Activated naive CD4-positive, alpha-beta T cell treated with anti-CD3 and anti-CD28 coated beads, Interleukin-2, amount 50 U/mL, for 24 hours (primary cell): ENCODE results near the gene PRMT5.
A peak's percentile ranks its signal among the peaks of the same experiment; 100 is the strongest.
"Not testable (repeated sequence)": the region's sequence is repeated elsewhere in the genome, so short reads cannot be mapped to it uniquely, and the experiment has no call there.

ENCODE experiments used
- H3K27ac Mint-ChIP-seq: one replicate; pipeline ENCODE4 v1.8.0; 2021; ENCODE audit warnings: mild to moderate bottlenecking, mixed read lengths
- H3K27me3 Mint-ChIP-seq: one replicate; pipeline ENCODE4 v1.8.0; 2021; ENCODE audit warnings: mixed read lengths
- H3K36me3 Mint-ChIP-seq: one replicate; pipeline ENCODE4 v1.8.0; 2021; ENCODE audit warnings: mixed read lengths
- H3K4me1 Mint-ChIP-seq: one replicate; pipeline ENCODE4 v1.8.0; 2021; ENCODE audit warnings: mixed read lengths
- H3K4me3 Mint-ChIP-seq: one replicate; pipeline ENCODE4 v1.8.0; 2021; ENCODE audit warnings: mild to moderate bottlenecking, mixed read lengths
- H3K9me3 Mint-ChIP-seq: one replicate; pipeline ENCODE4 v1.8.0; 2021; ENCODE audit warnings: mixed read lengths

The PRMT5 gene

GRCh38 chr14:22918804-22919600 lies 10.2 kb downstream of the PRMT5 start, which contains the start of gene RBM23:
Gene RBM23 (minus strand): TSS chr14:22919149.
- H3K27ac Mint-ChIP-seq = peak within 1 kb of the TSS; percentile 99
- peaks cover 56% of the 10 kb centered on the region for H3K4me1 Mint-ChIP-seq
- no peaks in the 10 kb centered on the region for H3K27me3 Mint-ChIP-seq
- H3K9me3 Mint-ChIP-seq = no peaks in the 10 kb centered on the region
- peak within 1 kb of the TSS; percentile 94 for H3K4me3 Mint-ChIP-seq
- peaks cover 15% of the 10 kb centered on the region for H3K36me3 Mint-ChIP-seq

DNA sequence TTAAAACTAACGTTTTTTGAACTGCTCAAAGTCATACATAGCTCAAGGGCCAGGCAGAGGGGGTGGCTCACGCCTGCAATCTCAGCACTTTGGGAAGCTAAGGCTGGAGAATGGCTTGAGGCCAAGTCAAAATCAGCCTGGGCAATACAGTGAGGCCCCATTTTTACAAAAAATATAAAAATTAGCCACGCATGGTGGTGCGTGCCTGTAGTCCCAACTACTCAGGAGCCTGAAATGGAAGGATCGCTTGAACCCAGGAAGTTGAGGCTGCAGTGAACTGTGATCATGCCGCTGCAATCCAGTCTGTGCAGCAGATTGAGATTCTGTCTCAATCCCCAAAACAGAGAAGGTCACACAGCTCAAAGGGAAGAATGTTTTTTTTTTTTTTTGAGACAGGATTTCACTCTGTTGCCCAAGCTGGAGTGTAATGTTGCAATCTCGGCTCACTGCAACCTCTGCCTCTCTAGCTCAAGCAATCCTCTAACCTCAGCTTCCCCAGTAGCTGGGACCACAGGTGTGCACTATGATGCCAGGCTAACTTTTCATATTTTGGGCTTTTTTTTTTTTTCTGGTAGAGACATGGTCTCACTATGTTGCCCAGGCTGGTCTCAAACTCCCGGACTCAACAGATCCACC lies 13.2 kb downstream of the PRMT5 start:
- H3K9me3 Mint-ChIP-seq = no peaks in the 10 kb centered on the region
- no peak overlapping the region for H3K27ac Mint-ChIP-seq
- peaks cover 8% of the 10 kb centered on the region for H3K36me3 Mint-ChIP-seq
- no peaks in the 10 kb centered on the region for H3K27me3 Mint-ChIP-seq
- H3K4me1 Mint-ChIP-seq = peaks cover 68% of the 10 kb centered on the region
- H3K4me3 Mint-ChIP-seq = peak overlapping the region; percentile 19

DNA sequence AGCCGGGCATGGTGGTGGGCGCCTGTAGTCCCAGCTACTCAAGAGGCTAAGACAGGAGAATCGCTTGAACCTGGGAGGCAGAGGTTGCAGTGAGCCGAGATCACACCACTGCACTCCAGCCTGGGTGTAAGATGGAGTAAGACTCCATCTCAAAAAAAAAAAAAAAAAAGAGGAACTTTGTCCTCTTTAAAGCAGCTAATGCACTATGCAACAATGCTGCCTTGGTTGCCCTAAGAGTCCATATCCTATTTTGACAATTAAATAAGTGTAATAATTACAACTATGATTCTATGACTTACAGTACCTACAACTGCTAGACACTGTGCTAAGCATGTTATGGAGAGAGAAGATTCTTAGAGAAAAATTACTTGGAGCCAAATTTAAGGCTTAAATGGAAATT lies 14.3 kb downstream of the PRMT5 start:
- H3K9me3 Mint-ChIP-seq, H3K27me3 Mint-ChIP-seq, H3K4me3 Mint-ChIP-seq, H3K36me3 Mint-ChIP-seq, H3K27ac Mint-ChIP-seq: not testable (repeated sequence)
- peaks cover 66% of the 10 kb centered on the region for H3K4me1 Mint-ChIP-seq

DNA sequence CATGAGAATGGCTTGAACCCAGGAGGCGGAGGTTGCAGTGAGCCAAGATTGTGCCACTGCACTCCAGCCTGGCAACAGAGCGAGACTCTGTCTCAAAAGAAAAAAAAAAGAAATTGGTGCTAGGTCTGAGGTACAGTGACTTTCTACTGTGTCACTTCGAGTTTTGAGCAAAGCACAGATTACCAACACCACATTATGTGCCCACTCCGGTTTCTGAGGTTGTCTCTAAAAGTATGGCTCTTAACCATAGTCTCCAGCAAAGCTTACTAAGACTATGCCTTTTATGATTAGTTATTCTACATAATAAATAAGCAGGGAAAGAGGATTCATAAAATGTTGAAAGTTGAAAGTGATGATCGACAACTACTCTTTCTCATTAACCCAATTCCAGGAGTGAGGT lies 18.3 kb downstream of the PRMT5 start:
- H3K9me3 Mint-ChIP-seq = no peaks in the 10 kb centered on the region
- no peak overlapping the region for H3K27ac Mint-ChIP-seq
- no peaks in the 10 kb centered on the region for H3K27me3 Mint-ChIP-seq
- H3K36me3 Mint-ChIP-seq = peaks cover 16% of the 10 kb centered on the region
- peaks cover 42% of the 10 kb centered on the region for H3K4me1 Mint-ChIP-seq
- H3K4me3 Mint-ChIP-seq = no peak overlapping the region

GRCh38 chr14:22908601-22909000 lies 20.6 kb downstream of the PRMT5 start:
- Mint-ChIP-seq H3K4me1 (peaks cover 29% of the 10 kb centered on the region), H3K9me3 (no peaks in the 10 kb centered on the region), H3K27me3 (no peaks in the 10 kb centered on the region), H3K4me3 (no peak overlapping the region), H3K27ac (no peak overlapping the region), H3K36me3 (peaks cover 23% of the 10 kb centered on the region)

DNA sequence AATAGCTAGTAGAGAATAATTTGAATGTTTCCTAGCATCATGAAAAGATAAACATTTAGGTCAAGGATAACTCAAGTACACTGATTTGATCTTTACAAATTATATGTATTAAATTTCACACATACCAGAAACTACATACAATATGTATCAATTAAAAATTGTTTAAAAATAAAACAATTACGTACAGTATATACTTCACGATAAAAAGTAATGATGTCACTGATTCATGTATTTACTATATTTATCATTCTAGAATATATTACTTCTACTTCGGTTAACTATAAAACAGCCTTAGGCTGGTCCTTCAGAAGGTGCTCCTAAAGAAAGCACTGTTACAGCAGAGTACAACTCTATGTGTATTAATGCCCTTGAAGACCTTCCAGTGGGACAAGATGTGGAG lies 21.7 kb downstream of the PRMT5 start:
- no peak overlapping the region for H3K27ac Mint-ChIP-seq
- no peaks in the 10 kb centered on the region for H3K27me3 Mint-ChIP-seq
- H3K9me3 Mint-ChIP-seq = no peaks in the 10 kb centered on the region
- H3K36me3 Mint-ChIP-seq = peaks cover 22% of the 10 kb centered on the region
- H3K4me1 Mint-ChIP-seq = peaks cover 23% of the 10 kb centered on the region
- H3K4me3 Mint-ChIP-seq = no peak overlapping the region

DNA sequence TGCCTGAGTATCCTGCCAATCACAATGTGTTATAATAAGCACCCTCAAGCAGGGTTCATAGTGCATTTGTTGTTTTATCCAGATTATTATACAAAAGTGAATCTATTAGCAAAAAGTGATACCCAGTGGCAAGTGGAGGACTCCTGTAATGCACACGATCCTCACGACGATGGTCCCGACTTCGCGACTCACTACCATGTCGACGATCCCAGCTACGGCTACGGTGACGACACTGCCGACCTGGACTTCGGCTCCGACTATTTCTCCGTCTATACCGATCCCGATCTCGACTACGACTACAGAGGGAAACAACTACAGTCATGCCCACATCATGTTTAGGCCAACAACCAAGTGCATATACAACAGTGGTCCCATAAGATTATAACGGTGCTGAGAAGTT lies 23.1 kb downstream of the PRMT5 start:
- H3K36me3 Mint-ChIP-seq = peaks cover 19% of the 10 kb centered on the region
- H3K9me3 Mint-ChIP-seq = no peaks in the 10 kb centered on the region
- H3K4me1 Mint-ChIP-seq = peaks cover 10% of the 10 kb centered on the region
- no peak overlapping the region for H3K4me3 Mint-ChIP-seq
- no peak overlapping the region for H3K27ac Mint-ChIP-seq
- H3K27me3 Mint-ChIP-seq = no peaks in the 10 kb centered on the region

GRCh38 chr14:22905627-22906026 lies 23.5 kb downstream of the PRMT5 start:
- Mint-ChIP-seq H3K4me1 (peaks cover 6% of the 10 kb centered on the region), H3K36me3 (peaks cover 19% of the 10 kb centered on the region), H3K4me3 (no peak overlapping the region), H3K27ac (no peak overlapping the region), H3K9me3 (no peaks in the 10 kb centered on the region), H3K27me3 (no peaks in the 10 kb centered on the region)

DNA sequence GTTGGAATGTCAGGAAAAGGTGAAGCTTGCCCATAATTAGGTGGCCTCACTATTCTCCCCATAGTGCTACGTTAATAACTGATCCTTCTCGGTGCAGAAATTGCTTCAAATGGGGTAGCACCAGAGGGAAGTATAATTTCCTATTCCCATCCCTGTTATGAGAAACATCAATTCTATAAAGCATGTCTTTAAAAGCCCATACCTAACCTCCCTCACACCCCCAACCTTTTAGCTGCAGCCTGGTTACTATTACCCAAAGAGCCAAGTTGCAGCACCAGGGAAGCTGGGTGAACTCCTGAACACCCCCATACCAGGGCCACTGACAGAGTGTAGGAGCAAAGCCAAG lies 25.5 kb downstream of the PRMT5 start:
- H3K4me1 Mint-ChIP-seq = peaks cover 7% of the 10 kb centered on the region
- peaks cover 13% of the 10 kb centered on the region for H3K36me3 Mint-ChIP-seq
- H3K27me3 Mint-ChIP-seq = no peaks in the 10 kb centered on the region
- H3K9me3 Mint-ChIP-seq = no peaks in the 10 kb centered on the region
- no peak overlapping the region for H3K4me3 Mint-ChIP-seq
- no peak overlapping the region for H3K27ac Mint-ChIP-seq

DNA sequence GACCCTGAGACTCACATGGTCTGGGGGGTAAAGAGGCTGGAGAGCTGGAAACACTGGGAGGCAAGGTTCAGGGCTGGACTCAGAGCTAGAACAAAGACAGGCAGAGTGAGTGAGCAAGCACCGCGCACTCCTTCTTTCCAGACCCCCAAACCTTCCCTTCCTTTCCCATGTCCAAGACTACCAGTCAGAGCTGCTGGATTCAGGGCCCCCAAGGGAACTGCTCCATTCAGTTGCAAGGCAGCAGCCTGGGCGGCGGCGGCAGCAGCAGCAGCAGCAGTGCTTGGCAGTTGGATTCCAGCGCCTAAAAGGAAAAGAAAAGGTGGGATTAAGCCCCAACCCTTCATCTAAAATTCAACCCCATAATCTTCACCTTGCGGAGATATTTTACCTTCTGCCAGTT lies 27.4 kb downstream of the PRMT5 start:
- H3K9me3 Mint-ChIP-seq = no peaks in the 10 kb centered on the region
- peaks cover 15% of the 10 kb centered on the region for H3K4me1 Mint-ChIP-seq
- H3K27ac Mint-ChIP-seq = peak overlapping the region; percentile 87
- H3K27me3 Mint-ChIP-seq = no peaks in the 10 kb centered on the region
- H3K36me3 Mint-ChIP-seq = peaks cover 15% of the 10 kb centered on the region
- no peak overlapping the region for H3K4me3 Mint-ChIP-seq

DNA sequence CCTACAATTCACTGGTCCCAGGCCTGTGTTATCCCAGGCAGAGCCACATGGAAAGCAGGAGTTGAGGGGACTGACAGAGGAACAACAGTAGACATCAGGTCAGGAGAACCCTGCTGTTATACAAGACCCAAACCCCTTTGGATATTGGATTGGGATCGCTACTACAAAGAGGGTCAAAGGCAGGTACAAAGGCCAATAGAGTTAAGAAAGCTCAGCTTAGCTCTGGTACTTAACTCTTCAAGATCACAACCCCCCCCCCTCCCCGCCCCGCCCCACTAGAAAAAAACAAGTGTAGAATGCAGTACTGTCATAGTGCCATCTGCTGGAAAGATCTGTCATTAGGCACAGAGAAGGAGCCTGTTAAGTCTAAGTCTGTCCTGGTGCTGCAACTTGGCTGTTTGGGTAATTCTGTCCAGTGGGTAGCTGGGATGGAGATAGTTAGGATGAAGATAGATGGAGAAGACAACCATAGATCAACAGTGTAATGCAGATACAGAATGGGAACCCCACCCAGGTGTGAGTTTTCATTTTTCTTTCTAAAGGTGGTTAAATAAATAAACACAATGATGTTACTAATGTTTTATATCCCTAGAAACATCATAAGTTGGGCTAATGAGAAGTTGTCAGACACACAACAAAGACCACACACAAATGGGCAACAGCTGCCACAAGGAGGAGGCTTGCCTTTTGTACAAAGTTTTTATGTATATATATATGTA lies 28.9 kb downstream of the PRMT5 start:
- peaks cover 10% of the 10 kb centered on the region for H3K36me3 Mint-ChIP-seq
- no peaks in the 10 kb centered on the region for H3K27me3 Mint-ChIP-seq
- H3K27ac Mint-ChIP-seq = no peak overlapping the region
- H3K4me1 Mint-ChIP-seq = peaks cover 15% of the 10 kb centered on the region
- H3K4me3 Mint-ChIP-seq = no peak overlapping the region
- no peaks in the 10 kb centered on the region for H3K9me3 Mint-ChIP-seq

GRCh38 chr14:22898302-22899090 lies 30.7 kb downstream of the PRMT5 start:
- Mint-ChIP-seq H3K27ac (peak overlapping the region; percentile 91), H3K4me1 (peaks cover 15% of the 10 kb centered on the region), H3K36me3 (peaks cover 3% of the 10 kb centered on the region), H3K27me3 (no peaks in the 10 kb centered on the region), H3K4me3 (no peak overlapping the region), H3K9me3 (no peaks in the 10 kb centered on the region)

DNA sequence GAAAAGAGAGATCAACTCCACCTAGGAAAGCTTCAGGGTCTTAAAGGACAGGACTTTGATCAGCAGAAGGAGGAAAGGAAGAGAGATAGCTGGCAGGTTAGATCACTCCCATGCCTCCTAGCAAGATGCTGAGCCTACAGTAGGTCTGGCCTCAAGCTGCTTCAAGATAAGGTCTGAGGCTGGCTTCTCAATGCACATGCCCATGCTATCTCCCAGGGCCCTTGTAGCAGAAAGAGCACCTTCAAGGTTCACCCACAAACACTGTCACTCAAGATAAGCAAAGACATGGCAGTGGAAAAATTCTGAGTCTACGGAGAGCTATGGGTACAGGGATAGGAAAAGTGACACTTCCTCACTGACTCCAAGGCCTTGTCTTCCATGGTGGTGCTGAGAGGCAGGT lies 31.8 kb downstream of the PRMT5 start:
- Mint-ChIP-seq H3K4me1 (peaks cover 15% of the 10 kb centered on the region), H3K9me3 (no peaks in the 10 kb centered on the region), H3K36me3 (peaks cover 5% of the 10 kb centered on the region), H3K4me3 (no peak overlapping the region), H3K27ac (peak overlapping the region; percentile 20), H3K27me3 (no peaks in the 10 kb centered on the region)

DNA sequence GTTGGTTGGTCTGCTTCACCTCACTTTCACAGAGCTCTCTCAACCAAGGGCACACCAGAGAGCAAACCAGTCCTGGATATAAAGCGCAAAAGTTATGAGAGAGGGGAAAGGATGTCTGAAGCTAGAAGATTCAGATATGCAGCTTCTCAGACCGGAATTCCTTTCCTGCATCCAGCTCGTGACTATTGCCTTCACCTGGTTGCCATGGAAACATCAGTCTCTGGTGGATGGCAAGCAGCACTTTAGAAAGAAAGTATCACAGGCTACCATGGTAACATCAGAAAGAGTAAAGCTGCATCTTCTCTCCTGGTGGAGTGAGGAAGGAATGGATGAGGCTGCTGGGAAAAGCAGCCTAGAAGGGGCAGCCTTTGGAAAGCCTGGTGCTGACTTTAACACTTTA lies 32.4 kb downstream of the PRMT5 start:
- H3K4me3 Mint-ChIP-seq = no peak overlapping the region
- H3K36me3 Mint-ChIP-seq = peaks cover 5% of the 10 kb centered on the region
- H3K4me1 Mint-ChIP-seq = peaks cover 15% of the 10 kb centered on the region

DNA sequence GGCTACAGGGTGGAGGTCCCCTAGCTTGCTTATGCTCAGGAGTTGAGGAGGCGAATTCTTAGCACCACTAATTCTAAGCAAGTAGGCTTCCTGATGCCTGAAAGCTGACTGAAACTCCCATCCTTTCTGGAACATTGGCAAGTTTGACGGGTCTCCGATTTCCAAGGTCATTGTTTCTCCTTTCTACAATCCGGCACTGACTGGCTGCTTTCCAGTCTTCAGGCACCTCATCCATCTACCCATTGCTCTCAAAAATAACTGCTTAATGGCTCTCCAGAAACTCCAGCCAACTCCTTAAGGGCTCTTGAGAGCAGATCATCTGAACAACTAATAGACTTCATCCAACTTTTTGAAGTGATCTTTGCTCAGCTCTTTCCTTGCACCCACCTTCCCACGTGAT lies 32.8 kb downstream of the PRMT5 start:
- Mint-ChIP-seq H3K9me3 (no peaks in the 10 kb centered on the region), H3K4me3 (no peak overlapping the region), H3K36me3 (peaks cover 5% of the 10 kb centered on the region), H3K27ac (no peak overlapping the region), H3K4me1 (peaks cover 15% of the 10 kb centered on the region), H3K27me3 (no peaks in the 10 kb centered on the region)

More for the DNA sequence above, 32.4 kb downstream of the PRMT5 start:
- Mint-ChIP-seq H3K9me3 (no peaks in the 10 kb centered on the region), H3K27me3 (no peaks in the 10 kb centered on the region), H3K27ac (no peak overlapping the region)
